Uterus (tissue), 4 donors: ENCODE measurements around the gene BRF1. TPM values are rescaled to one million over a fixed set of nuclear protein-coding genes. Genes with fewer than 3 reads are reported as not detected.

Source experiments
- DNase-seq, 2 donors: peaks; one replicate each; pipeline ENCODE4 v3.0.0-alpha.2; 2019 to 2020
- H3K27ac ChIP-seq, 2 donors: fragments of 200-600 bp; sonication (generic); 1 replicate in 1 of 2; 2 replicates in 1 of 2; pipeline ENCODE4 v1.5.1; 2016 to 2018
- H3K27me3 ChIP-seq, 2 donors: fragments of 200-600 bp; sonication (generic); one replicate each; pipeline ENCODE4 v1.5.1; 2018 to 2019; ENCODE audit warnings: control low read depth in 1 of 2
- H3K36me3 ChIP-seq, 2 donors: fragments of 200-600 bp; sonication (generic); one replicate each; pipeline ENCODE4 v1.5.1; 2019; ENCODE audit warnings: control low read depth in 1 of 2
- H3K4me1 ChIP-seq, 2 donors: fragments of 200-600 bp; sonication (generic); one replicate each; pipeline ENCODE4 v1.5.1; 2018 to 2019; ENCODE audit warnings: control low read depth in 1 of 2
- H3K4me3 ChIP-seq, 2 donors: fragments of 200-600 bp; sonication (generic); 1 replicate in 1 of 2; 2 replicates in 1 of 2; pipeline ENCODE4 v1.5.1; 2018 to 2019; ENCODE audit warnings: mild to moderate bottlenecking in 1 of 2
- H3K9me3 ChIP-seq, 2 donors: fragments of 200-600 bp; sonication (generic); one replicate each; pipeline ENCODE4 v1.5.1; 2019; ENCODE audit warnings: control low read depth in 1 of 2
- POLR2A ChIP-seq, 2 donors: fragments of 450-650 bp; IDR thresholded peaks; one replicate each; pipeline ENCODE4 v1.6.1; 2016; ENCODE audit warnings: antibody characterized with exemption in 2 of 2, mild to moderate bottlenecking in 1 of 2, moderate library complexity in 1 of 2
- intact Hi-C: fragments of 100-400 bp; cut with DNase I; formaldehyde crosslinking; loops from one replicate; pipeline ENCODE4 v1.15.1; 2023; ENCODE audit warnings: low total_unique reads
- total RNA-seq, 4 donors: library from RNA; depleted of rRNA in 3 of 4; stranded (reverse); fragments of >200 nt in 3 of 4; gene quantifications; one replicate each; pipeline versions ENCODE4 v1.1.0 to v1.2.4, GENCODE V29; 2014 to 2023
- TF ChIP-seq, protein P1 (sequence below), 4 experiments: fragments of 200-600 bp in 2 of 4; fragments of 450-650 bp in 2 of 4; sonication (generic) in 2 of 4; IDR thresholded peaks; one replicate each; pipeline ENCODE4 v1.5.1; 2016 to 2019; ENCODE audit warnings: antibody characterized with exemption in 4 of 4, mild to moderate bottlenecking in 2 of 4, moderate library complexity in 1 of 4
- donor health status: DM: yes; HTN: yes; CAD: no.

BRF1 gene
- total RNA-seq, 4 donors from 2014 or later = 9.7 to 77.7 (median 61.3) TPM

GRCh38 chr14:105201156-105201924 lies 99.5 kb downstream of the BRF1 start:
- H3K4me1 ChIP-seq = peaks cover 0 to 8% of the 10 kb centered on the region in 2 donors
- peaks cover 0 to 14% of the 10 kb centered on the region in 2 donors for H3K27me3 ChIP-seq
- peak overlapping the region in 1 of 2 donors; percentile 24 for H3K27ac ChIP-seq
- H3K4me3 ChIP-seq = no peak overlapping the region
- H3K9me3 ChIP-seq = no peaks in the 10 kb centered on the region
- TF ChIP-seq, protein P1, sequence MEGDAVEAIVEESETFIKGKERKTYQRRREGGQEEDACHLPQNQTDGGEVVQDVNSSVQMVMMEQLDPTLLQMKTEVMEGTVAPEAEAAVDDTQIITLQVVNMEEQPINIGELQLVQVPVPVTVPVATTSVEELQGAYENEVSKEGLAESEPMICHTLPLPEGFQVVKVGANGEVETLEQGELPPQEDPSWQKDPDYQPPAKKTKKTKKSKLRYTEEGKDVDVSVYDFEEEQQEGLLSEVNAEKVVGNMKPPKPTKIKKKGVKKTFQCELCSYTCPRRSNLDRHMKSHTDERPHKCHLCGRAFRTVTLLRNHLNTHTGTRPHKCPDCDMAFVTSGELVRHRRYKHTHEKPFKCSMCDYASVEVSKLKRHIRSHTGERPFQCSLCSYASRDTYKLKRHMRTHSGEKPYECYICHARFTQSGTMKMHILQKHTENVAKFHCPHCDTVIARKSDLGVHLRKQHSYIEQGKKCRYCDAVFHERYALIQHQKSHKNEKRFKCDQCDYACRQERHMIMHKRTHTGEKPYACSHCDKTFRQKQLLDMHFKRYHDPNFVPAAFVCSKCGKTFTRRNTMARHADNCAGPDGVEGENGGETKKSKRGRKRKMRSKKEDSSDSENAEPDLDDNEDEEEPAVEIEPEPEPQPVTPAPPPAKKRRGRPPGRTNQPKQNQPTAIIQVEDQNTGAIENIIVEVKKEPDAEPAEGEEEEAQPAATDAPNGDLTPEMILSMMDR (IDR thresholded peaks at IDR 0.05) = no peak
- TF ChIP-seq POLR2A (IDR thresholded peaks at IDR 0.05) = no peak
- no peaks in the 10 kb centered on the region for H3K36me3 ChIP-seq
- DNase-seq = no peak
- intact Hi-C loops = loop anchor here (5.0 kb wide), 1 partner anchor 151 kb away; no protein-coding TSS in a partner anchor

DNA sequence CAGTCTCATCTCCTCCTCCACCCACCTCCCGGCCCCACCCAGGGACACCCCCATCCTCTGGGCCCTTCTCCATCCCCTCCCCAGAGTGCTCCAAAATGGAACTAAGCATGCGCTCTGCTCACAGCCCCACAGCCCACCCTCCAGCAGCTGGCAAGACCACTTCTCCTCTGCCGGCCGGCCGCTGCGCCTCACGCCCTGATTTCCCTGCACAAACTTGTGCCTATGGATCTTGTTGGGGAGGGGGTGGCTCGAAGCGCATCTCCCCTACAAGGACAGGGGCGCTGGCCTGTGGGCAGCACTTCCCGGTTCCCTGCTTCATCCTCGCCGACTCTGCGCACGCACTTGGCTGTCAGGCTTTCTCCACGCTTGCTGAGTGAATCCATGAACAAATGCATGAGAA lies 100.2 kb downstream of the BRF1 start:
- intact Hi-C loops = loop anchor here (5.0 kb wide), 1 partner anchor 152 kb away; no protein-coding TSS in a partner anchor
- Histone ChIP-seq H3K27ac (no peak overlapping the region), H3K9me3 (no peaks in the 10 kb centered on the region), H3K27me3 (peaks cover 0 to 21% of the 10 kb centered on the region in 2 donors), H3K4me3 (no peak overlapping the region), H3K4me1 (peaks cover 0 to 7% of the 10 kb centered on the region in 2 donors), H3K36me3 (no peaks in the 10 kb centered on the region)
- no peak for DNase-seq
- TF ChIP-seq, protein P1 (IDR thresholded peaks at IDR 0.05) = no peak
- no peak for TF ChIP-seq POLR2A (IDR thresholded peaks at IDR 0.05)

DNA sequence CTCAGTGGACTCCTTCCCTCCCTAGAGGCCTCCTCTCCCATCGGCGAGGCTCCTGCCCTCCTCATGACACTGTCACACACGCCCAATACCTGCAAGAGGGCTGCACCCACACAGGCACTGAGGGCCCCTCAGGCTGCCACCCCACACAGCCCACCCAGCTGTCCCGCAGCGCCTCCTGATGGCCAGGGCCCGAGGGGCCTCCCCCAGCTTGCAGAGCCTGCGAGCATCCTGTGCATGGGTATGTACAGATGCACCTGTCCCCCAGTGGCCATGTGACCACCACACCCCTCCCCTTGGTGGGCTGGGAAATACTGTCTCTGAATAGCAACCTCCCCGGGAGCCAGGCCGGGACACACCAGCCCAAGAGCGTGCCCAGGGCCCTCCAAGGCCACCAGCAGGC lies 100.7 kb downstream of the BRF1 start:
- intact Hi-C loops = loop anchor here (5.0 kb wide), 1 partner anchor 152 kb away; no protein-coding TSS in a partner anchor
- Histone ChIP-seq H3K27me3 (peaks cover 0 to 21% of the 10 kb centered on the region in 2 donors), H3K4me1 (peaks cover 0 to 5% of the 10 kb centered on the region in 2 donors), H3K36me3 (no peaks in the 10 kb centered on the region), H3K4me3 (no peak overlapping the region), H3K27ac (no peak overlapping the region), H3K9me3 (no peaks in the 10 kb centered on the region)
- no peak for DNase-seq
- TF ChIP-seq POLR2A (IDR thresholded peaks at IDR 0.05) = no peak
- TF ChIP-seq, protein P1 (IDR thresholded peaks at IDR 0.05) = no peak

DNA sequence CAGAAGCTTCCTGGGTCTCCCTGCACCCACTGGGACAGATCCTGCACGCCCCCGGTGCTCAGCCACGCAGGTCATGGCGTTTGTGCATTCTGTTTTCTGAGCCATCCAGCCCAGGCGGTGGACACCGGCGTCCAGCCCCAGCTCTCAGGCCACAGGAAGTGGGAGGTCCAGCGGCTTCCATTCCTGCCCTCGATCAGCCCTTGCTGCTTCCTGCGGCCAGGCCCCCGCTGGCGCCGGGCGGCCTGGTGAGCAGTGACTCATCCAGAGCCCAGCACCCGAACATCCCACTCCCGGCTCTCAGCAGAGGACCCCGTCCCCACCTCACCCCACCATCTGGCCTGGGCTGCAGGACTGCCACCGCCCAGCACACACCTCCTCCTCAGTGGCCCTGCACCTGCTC lies 101.7 kb downstream of the BRF1 start:
- no peak overlapping the region for H3K4me3 ChIP-seq
- H3K27ac ChIP-seq = peak overlapping the region in 1 of 2 donors; percentile 30
- intact Hi-C loops = no loop called here
- no peak for DNase-seq
- no peaks in the 10 kb centered on the region for H3K4me1 ChIP-seq
- peaks cover 0 to 25% of the 10 kb centered on the region in 2 donors for H3K27me3 ChIP-seq
- TF ChIP-seq POLR2A (IDR thresholded peaks at IDR 0.05) = no peak
- TF ChIP-seq, protein P1 (IDR thresholded peaks at IDR 0.05) = no peak
- no peaks in the 10 kb centered on the region for H3K9me3 ChIP-seq
- no peaks in the 10 kb centered on the region for H3K36me3 ChIP-seq

DNA sequence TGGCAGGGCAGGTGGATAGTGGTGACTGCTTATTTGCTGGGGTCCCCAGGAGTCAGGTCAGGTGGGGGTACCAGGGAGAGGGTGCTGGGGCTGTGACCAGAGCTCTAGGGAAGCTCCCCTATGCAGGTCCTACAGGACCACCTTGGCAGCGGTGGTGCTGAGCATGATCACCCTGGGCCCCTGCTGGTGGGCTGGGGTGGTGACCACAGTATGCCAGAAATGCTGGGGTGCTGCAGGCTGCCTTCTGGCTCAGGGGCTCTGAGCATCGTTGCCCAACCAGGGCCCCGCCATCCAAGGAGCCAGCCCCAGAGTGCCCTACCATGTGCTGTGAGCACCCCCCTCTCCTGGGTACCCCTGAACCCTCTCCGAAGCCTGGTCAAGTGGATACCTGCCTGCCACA lies 102.2 kb downstream of the BRF1 start:
- TF ChIP-seq, protein P1 (IDR thresholded peaks at IDR 0.05) = no peak
- TF ChIP-seq POLR2A (IDR thresholded peaks at IDR 0.05) = no peak
- no peak overlapping the region for H3K4me3 ChIP-seq
- H3K36me3 ChIP-seq = no peaks in the 10 kb centered on the region
- H3K4me1 ChIP-seq = no peaks in the 10 kb centered on the region
- H3K9me3 ChIP-seq = no peaks in the 10 kb centered on the region
- no peak for DNase-seq
- no peak overlapping the region for H3K27ac ChIP-seq
- H3K27me3 ChIP-seq = peaks cover 0 to 25% of the 10 kb centered on the region in 2 donors
- intact Hi-C loops = no loop called here
